WERI-Rb-1 (cell line): ENCODE measurements around the gene PTGR1.

Source experiments
- DNase-seq: peaks from one replicate; pipeline ENCODE4 v3.0.0-alpha.2; 2020
- H3K27ac ChIP-seq: fragments of 250-450 bp; sonication (Bioruptor Pico); 2 replicates; pipeline ENCODE4 v1.5.1; 2020; ENCODE audit warnings: mild to moderate bottlenecking, moderate library complexity
- H3K27me3 ChIP-seq: fragments of 250-450 bp; sonication (Bioruptor Pico); 2 replicates; pipeline ENCODE4 v1.5.1; 2021; ENCODE audit warnings: mild to moderate bottlenecking, low read depth, moderate library complexity; ENCODE audit not compliant: insufficient read depth, severe bottlenecking
- H3K36me3 ChIP-seq: fragments of 250-450 bp; sonication (Bioruptor Pico); 2 replicates; pipeline ENCODE4 v1.5.1; 2020; ENCODE audit warnings: mild to moderate bottlenecking, moderate library complexity
- H3K4me3 ChIP-seq: 2 replicates; pipeline ENCODE4 v1.5.1; 2011; ENCODE audit warnings: low read depth, mild to moderate bottlenecking, control low read depth, low read length
- H3K9me3 ChIP-seq: fragments of 250-450 bp; sonication (Bioruptor Pico); 2 replicates; pipeline ENCODE4 v1.5.1; 2021; ENCODE audit warnings: mild to moderate bottlenecking, moderate library complexity; ENCODE audit not compliant: severe bottlenecking
- CTCF ChIP-seq: IDR thresholded peaks from 2 replicates; pipeline ENCODE4 v1.5.1; 2011; ENCODE audit warnings: low read depth, mild to moderate bottlenecking, control low read depth, inconsistent platforms, low read length

Gene PTGR1

DNA sequence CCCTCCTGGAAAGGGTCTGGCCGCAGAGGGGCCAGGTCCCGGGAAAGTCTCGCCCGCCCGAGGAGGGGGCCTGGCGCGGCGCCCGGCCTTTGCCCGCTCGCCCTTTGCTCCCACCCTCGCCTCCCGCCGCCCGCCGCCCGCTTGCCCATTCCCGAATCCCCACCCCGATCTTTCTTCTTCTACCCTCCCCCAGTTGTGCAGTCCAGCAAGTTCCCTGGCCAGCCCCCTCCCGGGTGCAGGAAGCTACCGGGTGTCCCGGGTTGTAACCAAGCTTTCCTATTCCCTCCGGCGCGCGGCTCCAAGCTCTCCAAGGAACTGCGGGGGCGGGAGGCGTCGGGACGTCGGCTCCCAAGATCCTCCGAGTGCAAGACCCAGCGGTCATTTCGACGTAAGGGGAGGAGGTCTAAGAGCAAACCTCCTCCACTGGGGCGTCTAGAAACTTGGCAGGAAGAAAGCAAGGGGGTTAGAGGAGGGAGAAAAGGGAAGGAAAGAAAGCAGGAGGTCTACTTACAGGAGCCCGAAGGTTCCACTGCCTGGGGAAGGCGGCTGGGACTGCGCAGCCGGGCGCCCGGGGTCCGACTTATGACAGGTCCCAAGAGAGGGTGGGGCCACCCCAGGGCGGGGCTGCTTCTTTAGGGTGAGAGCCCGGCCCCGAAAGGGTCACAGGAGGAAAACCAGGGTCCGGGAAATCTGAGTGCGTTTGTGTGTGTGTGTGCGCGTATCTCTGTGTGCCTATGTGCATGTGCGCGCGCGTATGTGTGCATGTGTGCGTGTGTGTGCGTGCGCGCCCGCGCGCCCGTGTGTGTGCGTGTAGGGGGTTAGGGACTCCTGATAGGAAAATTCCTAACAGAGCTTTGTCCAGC is at the start of gene PTGR1:
Gene PTGR1, minus strand, starts transcription at position 556 of the 863 bp plus-strand sequence. CDS start 2,225 bp downstream, outside the sequence.
- Histone ChIP-seq H3K9me3 (no peaks in the 10 kb centered on the region), H3K4me3 (peak within 1 kb of the TSS; percentile 89), H3K36me3 (peaks cover 19% of the 10 kb centered on the region), H3K27me3 (no peaks in the 10 kb centered on the region), H3K27ac (peak within 1 kb of the TSS; percentile 49)
- peak; percentile 90 for DNase-seq
- TF ChIP-seq CTCF: no peak

- H3K27ac ChIP-seq: no peak overlapping the region
- peaks cover 31% of the 10 kb centered on the region for H3K36me3 ChIP-seq
- no peak for TF ChIP-seq CTCF
Measured at GRCh38 chr9:111649016-111649415, 49.6 kb upstream of the PTGR1 start.

GRCh38 chr9:111648066-111648465 is 48.6 kb upstream of the PTGR1 start:
- Histone ChIP-seq H3K36me3 (peaks cover 34% of the 10 kb centered on the region), H3K27ac (no peak overlapping the region), H3K9me3 (no peaks in the 10 kb centered on the region), H3K4me3 (no peak overlapping the region), H3K27me3 (no peaks in the 10 kb centered on the region)
- no peak for DNase-seq
- TF ChIP-seq CTCF: no peak

More at GRCh38 chr9:111649016-111649415, 49.6 kb upstream of the PTGR1 start:
- no peaks in the 10 kb centered on the region for H3K27me3 ChIP-seq
- no peak for DNase-seq
- no peak overlapping the region for H3K4me3 ChIP-seq
- no peaks in the 10 kb centered on the region for H3K9me3 ChIP-seq

DNA sequence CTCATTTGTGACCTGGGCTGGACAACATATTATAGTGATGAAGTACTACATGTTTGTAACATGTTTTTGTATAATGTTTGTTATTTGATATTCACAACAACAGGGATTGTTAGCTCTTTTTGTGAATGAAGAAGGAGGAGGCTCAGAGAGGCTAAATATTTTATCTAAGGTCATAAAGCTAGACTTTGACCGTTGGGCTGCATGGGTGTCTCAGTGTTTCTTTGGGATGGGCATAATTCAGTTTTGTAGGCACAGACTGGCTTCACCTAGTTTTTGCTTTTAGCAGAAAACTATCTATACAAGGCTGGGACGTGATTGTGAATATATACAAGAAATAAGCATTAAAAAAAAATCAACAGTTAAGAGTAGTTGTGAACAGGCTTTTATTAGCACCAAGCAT is 47.0 kb upstream of the PTGR1 start:
- peaks cover 33% of the 10 kb centered on the region for H3K36me3 ChIP-seq
- TF ChIP-seq CTCF: no peak
- no peak for DNase-seq
- H3K27me3 ChIP-seq: no peaks in the 10 kb centered on the region
- H3K4me3 ChIP-seq: no peak overlapping the region
- no peaks in the 10 kb centered on the region for H3K9me3 ChIP-seq
- no peak overlapping the region for H3K27ac ChIP-seq

DNA sequence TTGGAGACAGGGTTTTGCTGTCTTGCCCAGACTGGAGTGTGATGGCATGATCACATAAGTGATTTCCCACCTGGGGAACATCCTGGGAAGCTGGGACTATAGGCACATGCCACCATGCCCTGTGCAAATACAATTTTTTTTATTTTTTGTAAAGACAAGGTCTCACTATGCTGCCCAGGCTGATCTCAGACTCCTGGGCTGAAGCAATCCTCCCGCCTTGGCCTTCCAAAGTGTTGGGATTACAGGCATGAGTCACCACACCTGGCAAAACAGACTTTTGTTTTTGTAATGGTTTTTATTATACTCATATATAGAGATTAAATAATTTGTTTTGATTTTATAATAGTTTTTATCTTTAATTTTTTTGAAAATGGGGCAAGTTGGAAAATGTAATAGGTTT is 46.4 kb upstream of the PTGR1 start:
- TF ChIP-seq CTCF: no peak
- no peak for DNase-seq
- H3K4me3 ChIP-seq: no peak overlapping the region
- no peaks in the 10 kb centered on the region for H3K27me3 ChIP-seq
- no peak overlapping the region for H3K27ac ChIP-seq
- no peaks in the 10 kb centered on the region for H3K9me3 ChIP-seq
- peaks cover 33% of the 10 kb centered on the region for H3K36me3 ChIP-seq
